Muscle layer of duodenum (tissue), 2 donors: ENCODE measurements around the gene PPP6R3.

Source experiments
- H3K27ac ChIP-seq: one replicate; pipeline ENCODE4 v1.7.0; 2013; ENCODE audit warnings: mild to moderate bottlenecking, low read length
- H3K27me3 ChIP-seq: one replicate; pipeline ENCODE4 v1.7.0; 2013; ENCODE audit warnings: low read depth, mild to moderate bottlenecking, control low read depth, low read length
- H3K36me3 ChIP-seq, 2 donors: one replicate each; pipeline ENCODE4 v1.7.0; 2013; ENCODE audit warnings: low read length in 2 of 2, control low read depth in 1 of 2, mild to moderate bottlenecking in 1 of 2; ENCODE audit not compliant: insufficient read depth in 2 of 2, control insufficient read depth in 1 of 2
- H3K4me1 ChIP-seq, 2 donors: one replicate each; pipeline ENCODE4 v1.7.0; 2013; ENCODE audit warnings: low read length in 2 of 2, mild to moderate bottlenecking in 2 of 2, control low read depth in 1 of 2, moderate library complexity in 1 of 2; ENCODE audit not compliant: insufficient read depth in 2 of 2, control insufficient read depth in 1 of 2
- H3K4me3 ChIP-seq, 2 donors: one replicate each; pipeline ENCODE4 v1.7.0; 2013; ENCODE audit warnings: low read length in 2 of 2, low read depth in 1 of 2, mild to moderate bottlenecking in 1 of 2
- H3K9me3 ChIP-seq, 2 donors: one replicate each; pipeline ENCODE4 v1.7.0; 2013; ENCODE audit warnings: low read length in 2 of 2, control low read depth in 1 of 2, mild to moderate bottlenecking in 1 of 2; ENCODE audit not compliant: control insufficient read depth in 1 of 2
- donor health status: healthy.

Gene PPP6R3

GRCh38 chr11:68584097-68584496 is 123.5 kb downstream of the PPP6R3 start:
- Histone ChIP-seq H3K27ac (no peak overlapping the region), H3K4me3 (no peak overlapping the region), H3K27me3 (no peaks in the 10 kb centered on the region), H3K9me3 (no peaks in the 10 kb centered on the region), H3K4me1 (peaks cover 0 to 11% of the 10 kb centered on the region in 2 donors), H3K36me3 (peaks cover 36 to 39% of the 10 kb centered on the region in 2 donors)

- no peaks in the 10 kb centered on the region for H3K9me3 ChIP-seq
- H3K27me3 ChIP-seq, result no peaks in the 10 kb centered on the region
- no peak overlapping the region for H3K4me3 ChIP-seq
- H3K4me1 ChIP-seq, result peaks cover 0 to 11% of the 10 kb centered on the region in 2 donors
- no peak overlapping the region for H3K27ac ChIP-seq
- peaks cover 36% of the 10 kb centered on the region in 2 donors for H3K36me3 ChIP-seq
Measured at GRCh38 chr11:68584991-68585524, 124.5 kb downstream of the PPP6R3 start.

GRCh38 chr11:68589547-68590216 is 129.1 kb downstream of the PPP6R3 start:
- no peak overlapping the region for H3K27ac ChIP-seq
- no peaks in the 10 kb centered on the region for H3K4me1 ChIP-seq
- H3K4me3 ChIP-seq, result no peak overlapping the region
- peaks cover 58 to 60% of the 10 kb centered on the region in 2 donors for H3K36me3 ChIP-seq
- no peaks in the 10 kb centered on the region for H3K27me3 ChIP-seq
- H3K9me3 ChIP-seq, result no peaks in the 10 kb centered on the region

- Histone ChIP-seq H3K4me1 (no peaks in the 10 kb centered on the region), H3K27me3 (no peaks in the 10 kb centered on the region), H3K27ac (no peak overlapping the region), H3K9me3 (no peaks in the 10 kb centered on the region), H3K36me3 (peaks cover 49 to 60% of the 10 kb centered on the region in 2 donors), H3K4me3 (no peak overlapping the region)
Measured at GRCh38 chr11:68591719-68592118, 131.2 kb downstream of the PPP6R3 start.

- H3K27me3 ChIP-seq, result no peaks in the 10 kb centered on the region
- H3K9me3 ChIP-seq, result no peaks in the 10 kb centered on the region
- peaks cover 59 to 66% of the 10 kb centered on the region in 2 donors for H3K36me3 ChIP-seq
- no peak overlapping the region for H3K27ac ChIP-seq
- no peak overlapping the region for H3K4me3 ChIP-seq
- H3K4me1 ChIP-seq, result no peaks in the 10 kb centered on the region
Measured at GRCh38 chr11:68593441-68593840, 132.9 kb downstream of the PPP6R3 start.

GRCh38 chr11:68594123-68594522 is 133.6 kb downstream of the PPP6R3 start:
- peaks cover 66 to 70% of the 10 kb centered on the region in 2 donors for H3K36me3 ChIP-seq
- no peaks in the 10 kb centered on the region for H3K27me3 ChIP-seq
- H3K9me3 ChIP-seq, result no peaks in the 10 kb centered on the region
- H3K4me3 ChIP-seq, result no peak overlapping the region
- H3K4me1 ChIP-seq, result no peaks in the 10 kb centered on the region
- no peak overlapping the region for H3K27ac ChIP-seq

- Histone ChIP-seq H3K27me3 (no peaks in the 10 kb centered on the region), H3K4me1 (no peaks in the 10 kb centered on the region), H3K9me3 (no peaks in the 10 kb centered on the region), H3K4me3 (no peak overlapping the region), H3K36me3 (peaks cover 68 to 69% of the 10 kb centered on the region in 2 donors), H3K27ac (no peak overlapping the region)
Measured at GRCh38 chr11:68596231-68596630, 135.7 kb downstream of the PPP6R3 start.

GRCh38 chr11:68598816-68599653 is 138.5 kb downstream of the PPP6R3 start:
- H3K4me1 ChIP-seq, result no peaks in the 10 kb centered on the region
- H3K4me3 ChIP-seq, result no peak overlapping the region
- no peaks in the 10 kb centered on the region for H3K9me3 ChIP-seq
- H3K27me3 ChIP-seq, result no peaks in the 10 kb centered on the region
- no peak overlapping the region for H3K27ac ChIP-seq
- peaks cover 76 to 79% of the 10 kb centered on the region in 2 donors for H3K36me3 ChIP-seq

- Histone ChIP-seq H3K27ac (no peak overlapping the region), H3K27me3 (no peaks in the 10 kb centered on the region), H3K9me3 (no peaks in the 10 kb centered on the region), H3K36me3 (peaks cover 73 to 97% of the 10 kb centered on the region in 2 donors), H3K4me3 (no peak overlapping the region), H3K4me1 (no peaks in the 10 kb centered on the region)
Measured at GRCh38 chr11:68601147-68601546, 140.6 kb downstream of the PPP6R3 start.

- Histone ChIP-seq H3K4me1 (no peaks in the 10 kb centered on the region), H3K4me3 (no peak overlapping the region), H3K36me3 (peaks cover 64 to 89% of the 10 kb centered on the region in 2 donors), H3K27ac (no peak overlapping the region), H3K27me3 (no peaks in the 10 kb centered on the region), H3K9me3 (no peaks in the 10 kb centered on the region)
Measured at GRCh38 chr11:68609761-68610160, 149.2 kb downstream of the PPP6R3 start.

- Histone ChIP-seq H3K9me3 (no peaks in the 10 kb centered on the region), H3K36me3 (peaks cover 72 to 88% of the 10 kb centered on the region in 2 donors), H3K4me1 (no peaks in the 10 kb centered on the region), H3K27ac (no peak overlapping the region), H3K27me3 (no peaks in the 10 kb centered on the region), H3K4me3 (no peak overlapping the region)
Measured at GRCh38 chr11:68610452-68611116, 150.0 kb downstream of the PPP6R3 start.
